ENCODE measurements around the gene WWOX.

The WWOX gene

DNA sequence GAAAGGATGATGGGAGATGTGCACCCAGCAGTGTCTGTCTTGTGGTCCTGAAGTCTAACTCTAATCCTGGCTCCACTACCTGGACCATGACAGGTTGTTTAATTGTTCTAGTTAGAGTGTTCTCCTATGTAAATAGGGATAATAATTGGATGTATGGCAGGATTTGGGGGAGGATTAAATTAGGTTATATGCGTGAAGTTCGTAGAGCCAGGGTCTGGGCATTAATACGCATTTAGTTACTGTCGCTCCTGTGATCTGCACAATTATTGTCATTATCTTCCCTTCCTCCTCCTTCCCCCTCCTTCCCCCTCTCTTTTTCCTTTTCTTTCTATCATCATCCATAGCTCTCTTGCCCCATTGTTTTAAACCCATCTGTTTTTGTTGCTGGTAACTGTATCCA lies 210.3 kb downstream of the WWOX start:
- DNase-seq = no peak

DNA sequence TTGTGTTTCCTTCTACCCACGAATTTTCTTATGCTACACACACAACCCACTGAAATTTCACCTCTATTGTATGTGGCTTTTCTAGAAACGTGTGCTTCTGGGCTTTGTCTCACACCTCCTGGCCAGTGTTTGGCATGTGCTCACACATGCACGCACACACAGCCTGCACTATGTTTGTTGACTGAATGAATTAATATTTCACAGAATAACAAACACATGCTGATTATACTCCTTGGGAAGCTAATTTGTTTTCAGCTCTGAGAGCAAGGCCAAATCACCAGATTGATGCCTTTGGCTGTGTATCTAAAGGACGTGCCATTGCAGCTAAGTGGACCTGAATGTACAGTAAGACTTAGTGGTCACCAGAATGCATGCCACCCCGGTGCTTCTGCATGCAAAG lies 210.7 kb downstream of the WWOX start:
- DNase-seq = no peak

DNA sequence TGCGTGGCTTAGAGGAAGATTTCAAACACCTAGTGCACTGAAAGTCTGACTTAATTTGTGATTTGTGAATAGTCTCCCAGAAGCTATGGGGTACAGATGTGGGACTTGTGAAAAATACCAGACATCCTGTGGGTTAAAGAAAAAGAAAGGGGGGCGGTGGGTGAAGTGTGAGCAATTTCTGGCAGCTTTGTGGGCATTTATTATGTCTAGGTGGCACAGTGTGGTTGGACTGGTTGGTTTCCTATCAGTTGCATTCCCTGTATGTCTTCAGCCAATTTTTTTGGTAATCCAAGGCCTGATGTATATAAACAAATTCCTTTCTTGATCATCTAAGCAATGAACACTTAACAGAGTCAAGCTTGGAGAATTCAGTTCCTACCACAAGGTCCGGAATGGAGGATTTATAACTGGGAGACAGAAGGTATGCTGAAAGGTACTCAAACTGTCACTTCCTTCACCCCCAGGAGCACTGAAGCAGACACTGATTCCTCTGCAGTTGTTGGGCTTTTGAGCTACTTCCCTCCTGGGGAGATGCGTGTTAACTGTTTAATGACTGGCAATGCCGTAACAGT lies 211.6 kb downstream of the WWOX start:
- DNase-seq = no peak

DNA sequence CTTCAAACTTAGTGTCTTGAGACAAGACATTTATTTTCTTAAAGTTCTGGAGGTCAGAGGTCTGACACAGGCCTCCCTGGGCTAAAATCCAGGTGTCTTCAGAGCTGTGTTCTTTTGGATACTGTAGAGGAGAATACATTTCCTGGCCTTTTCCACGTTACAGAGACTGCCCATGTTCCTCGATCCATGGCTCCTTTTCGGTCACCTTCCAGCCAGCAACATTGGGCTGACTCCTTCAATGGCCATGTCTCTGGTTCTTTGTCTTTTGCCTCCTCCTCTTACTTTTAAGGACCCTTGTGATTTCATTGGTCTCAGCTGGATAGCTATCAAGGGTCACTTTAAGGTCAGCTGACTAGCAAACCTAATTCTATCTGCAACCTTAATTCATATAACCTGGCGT lies 212.4 kb downstream of the WWOX start:
- DNase-seq = no peak

DNA sequence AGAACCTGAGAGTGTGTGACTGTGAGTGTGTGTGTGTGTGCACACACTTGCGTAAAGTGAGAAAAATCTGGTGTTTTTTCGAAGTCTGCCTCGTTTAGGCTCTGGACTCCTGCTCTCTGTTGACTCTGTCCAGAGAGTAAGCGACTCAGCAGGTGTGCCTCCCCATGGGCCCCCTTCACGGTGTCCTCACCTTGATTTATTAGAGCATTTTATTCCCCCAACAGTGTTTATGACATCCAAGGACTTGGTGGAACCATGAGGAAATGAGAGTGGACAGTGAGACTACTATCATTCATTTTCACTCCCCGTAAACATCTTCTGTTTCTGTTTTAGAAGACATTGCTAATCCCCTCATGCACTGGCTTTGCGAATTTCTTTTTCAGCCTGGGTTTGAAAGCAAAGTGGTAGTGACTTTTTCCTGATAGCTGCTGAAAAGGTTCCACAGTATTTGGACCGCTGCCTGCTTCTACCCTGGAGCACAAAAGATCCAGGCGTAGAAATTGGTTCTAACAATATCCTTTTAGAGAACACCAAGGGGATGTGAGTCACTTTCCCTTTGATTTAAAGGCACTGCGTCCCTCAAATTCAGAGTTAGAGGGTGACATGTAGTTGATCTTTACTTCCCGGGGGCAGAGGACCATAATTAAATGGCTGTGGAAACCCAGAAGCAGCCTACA lies 218.2 kb downstream of the WWOX start:
- DNase-seq = no peak

DNA sequence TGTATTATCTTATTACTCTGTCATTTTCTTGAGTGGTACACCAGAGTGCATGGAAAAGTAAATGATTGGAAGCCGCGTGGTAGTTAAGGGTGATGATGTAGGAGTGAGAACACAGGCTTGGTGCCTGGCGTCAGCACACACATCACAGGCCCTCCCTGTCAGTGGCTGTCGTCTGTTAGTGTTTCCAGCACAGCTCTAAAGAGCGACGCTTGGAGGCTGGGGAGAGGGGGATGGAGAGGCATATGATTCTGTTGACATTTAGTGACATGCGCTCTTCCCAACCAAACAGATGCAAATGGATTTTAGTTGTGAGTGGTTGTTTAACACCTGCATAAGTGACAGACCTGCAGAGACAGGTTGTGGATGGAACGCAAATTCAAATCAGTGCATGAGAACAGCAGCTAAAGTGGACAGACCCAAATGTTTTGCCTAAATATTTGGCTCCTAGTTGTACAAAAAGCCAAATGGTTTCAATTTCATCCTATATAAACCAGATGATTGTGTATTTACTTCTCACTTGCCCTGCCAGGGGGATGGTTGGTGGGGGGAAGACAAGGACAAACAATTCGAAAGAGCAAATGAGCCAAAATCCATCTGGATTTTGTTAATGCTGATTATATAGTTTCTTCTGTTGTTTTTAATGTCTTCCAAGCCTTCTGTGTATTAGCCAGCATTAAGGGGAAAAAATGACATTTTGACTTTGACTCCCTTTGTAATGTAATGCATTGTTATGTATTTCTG lies 222.3 kb downstream of the WWOX start:
- DNase-seq = no peak

DNA sequence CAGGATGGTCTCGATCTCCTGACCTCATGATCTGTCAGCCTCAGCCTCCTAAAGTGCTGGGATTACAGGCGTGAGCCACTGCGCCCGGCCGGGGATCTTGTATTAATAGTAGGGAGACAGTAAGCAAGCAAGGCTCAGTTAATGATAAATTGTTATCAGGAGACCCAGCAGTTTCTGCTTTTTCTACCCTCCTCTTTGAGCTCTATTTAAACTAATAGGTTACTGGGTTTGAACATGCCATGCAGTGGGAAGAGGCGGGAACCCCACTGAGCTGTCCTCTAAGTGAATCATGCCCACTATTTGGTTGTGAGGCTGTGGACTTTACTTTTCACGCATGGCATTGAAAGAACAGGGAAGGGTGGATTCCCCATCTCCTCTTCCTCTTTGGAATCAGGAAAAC lies 223.9 kb downstream of the WWOX start:
- DNase-seq = no peak

DNA sequence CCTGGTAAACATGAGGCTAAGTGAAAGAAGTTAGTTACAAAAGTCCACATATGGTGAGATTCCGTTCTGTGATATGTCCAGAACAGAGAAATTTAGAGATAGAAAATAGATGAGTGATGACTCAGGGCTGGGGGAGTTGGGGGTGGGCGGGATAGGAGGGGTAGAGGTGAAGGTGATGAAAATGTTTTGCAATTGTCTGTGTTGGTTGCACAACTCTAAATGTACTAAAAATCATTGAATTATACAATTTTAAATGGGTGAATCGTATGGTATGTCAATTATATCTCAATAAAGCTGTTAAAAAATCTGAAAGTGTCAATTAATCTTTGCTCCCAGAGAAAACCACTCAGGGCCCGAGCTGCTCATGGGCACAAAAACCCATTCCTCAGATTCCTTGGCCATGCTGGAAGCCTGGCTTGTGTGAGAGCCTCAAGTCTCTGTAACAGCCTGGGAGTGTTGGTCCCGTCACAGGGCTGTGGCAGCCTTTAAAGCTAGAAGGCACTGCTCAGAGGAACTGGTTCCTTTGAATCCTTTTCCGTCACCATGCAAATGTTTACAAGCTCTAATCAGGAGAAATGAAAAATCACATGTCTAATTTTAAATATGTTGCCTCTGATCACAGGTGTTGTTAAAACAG lies 225.3 kb downstream of the WWOX start:
- DNase-seq = no peak

DNA sequence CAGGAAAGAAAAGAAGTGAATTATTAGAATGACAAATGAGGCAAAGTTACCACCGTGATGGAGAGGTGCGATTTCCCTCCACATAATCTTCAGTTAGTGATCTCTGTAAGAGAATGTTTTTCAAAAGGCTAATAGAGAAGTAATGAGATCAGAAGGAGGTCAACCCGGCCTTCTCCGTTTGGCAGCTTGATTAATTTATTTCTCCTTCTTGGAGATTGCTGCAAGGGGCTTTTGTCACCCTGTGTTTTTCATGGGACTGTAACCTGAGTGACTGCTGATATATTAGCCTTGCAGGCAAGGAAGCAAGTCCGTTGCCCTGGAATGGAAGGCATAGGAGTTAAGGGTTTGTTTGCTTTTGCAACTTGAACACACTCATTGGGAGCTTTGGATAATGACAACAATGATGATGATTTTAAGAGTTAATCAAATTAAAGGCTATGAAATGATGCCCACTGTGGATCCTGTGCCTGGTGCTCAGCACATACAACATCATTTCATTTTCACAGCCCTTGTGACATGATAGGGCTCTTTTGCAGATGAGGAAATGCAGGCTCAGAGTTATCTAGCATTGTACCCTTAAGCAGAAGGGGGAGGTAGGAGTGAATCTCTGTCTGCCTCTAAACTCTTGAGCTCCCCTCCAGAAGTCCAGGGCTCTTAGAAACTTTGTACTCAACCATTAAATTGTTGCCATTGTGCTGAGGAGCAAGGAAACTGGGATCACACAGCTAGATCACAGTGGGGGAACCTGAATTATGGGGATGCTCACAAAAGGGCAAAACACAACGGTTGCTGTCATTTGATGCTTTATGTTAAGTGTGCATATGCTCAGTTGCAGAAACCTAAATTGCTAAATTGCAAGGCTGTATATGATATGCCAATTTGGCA lies 226.3 kb downstream of the WWOX start:
- DNase-seq = no peak

DNA sequence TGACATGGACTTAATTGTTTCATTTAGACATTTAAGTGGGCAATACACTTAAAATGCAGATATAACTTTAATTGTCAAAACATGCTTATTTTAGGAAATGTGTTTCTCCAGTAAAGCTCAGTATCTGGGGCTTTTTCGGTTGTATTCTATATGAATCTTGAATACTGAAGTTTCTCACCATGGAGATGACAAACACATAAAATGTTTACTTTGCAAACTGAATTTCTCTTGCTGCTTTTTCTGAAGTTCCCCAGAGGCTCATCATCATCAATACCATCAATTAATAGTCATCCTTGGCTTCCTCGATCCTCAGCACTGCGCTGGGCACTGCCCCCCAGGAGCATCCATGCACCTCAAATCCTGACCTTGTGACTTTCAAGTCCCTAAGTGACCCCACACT lies 227.3 kb downstream of the WWOX start:
- DNase-seq = no peak

DNA sequence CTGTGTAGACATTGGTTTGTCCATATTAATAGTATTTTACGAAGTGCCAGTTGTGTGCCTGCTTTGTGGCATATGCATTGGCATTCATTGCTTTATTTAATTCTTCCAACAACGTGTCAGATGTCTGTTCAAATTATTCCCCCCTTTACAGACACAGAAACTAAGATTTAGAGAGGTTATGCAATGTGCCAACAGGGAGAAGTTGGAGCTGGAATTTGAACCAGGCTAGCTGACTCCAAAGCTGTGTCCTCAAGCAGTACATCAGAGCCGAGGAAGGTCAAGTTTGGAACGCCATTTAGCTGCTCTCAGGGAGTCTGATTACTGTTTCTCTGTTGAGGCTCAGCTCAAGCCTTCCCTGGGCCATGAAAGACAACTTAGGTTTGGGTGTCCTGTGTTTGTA lies 232.3 kb downstream of the WWOX start:
- DNase-seq = no peak

DNA sequence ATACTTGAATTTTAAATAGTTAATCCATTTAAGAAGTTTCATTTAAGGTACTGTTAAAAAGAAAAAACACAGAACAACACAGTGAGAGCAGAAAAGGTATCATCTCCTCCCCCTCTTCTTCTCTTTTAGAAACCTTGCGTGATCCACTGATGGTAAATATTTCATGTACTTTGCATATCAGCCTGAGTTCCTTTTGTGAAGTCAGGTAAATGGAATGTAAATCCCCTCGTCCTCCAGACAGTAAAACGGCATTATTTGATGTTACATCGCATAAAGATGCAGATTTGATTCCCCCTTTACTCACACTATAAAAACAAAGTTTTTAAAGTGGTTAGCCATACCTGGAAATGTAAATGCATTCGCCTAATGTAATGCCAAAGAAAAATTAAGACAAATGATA lies 234.4 kb downstream of the WWOX start:
- no peak for DNase-seq

DNA sequence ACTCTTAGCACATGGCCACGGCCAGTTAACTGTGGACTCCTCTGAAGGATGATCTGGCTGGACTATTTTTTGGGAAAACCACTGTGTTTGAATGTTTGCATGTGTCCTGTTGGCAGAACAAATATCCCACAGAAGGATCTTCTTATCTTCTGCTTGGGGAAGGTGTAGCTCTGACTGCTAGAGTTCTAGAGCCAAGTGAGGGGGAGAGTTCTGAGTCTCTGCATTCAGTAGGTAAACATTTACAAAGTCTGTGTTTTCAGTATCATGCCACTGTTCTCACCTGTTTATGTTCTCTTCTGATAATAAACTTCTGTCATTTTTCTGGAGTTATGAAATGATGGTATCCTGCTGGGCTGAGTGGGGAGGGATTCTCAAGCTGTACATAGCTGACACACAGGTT lies 241.1 kb downstream of the WWOX start:
- no peak for DNase-seq

DNA sequence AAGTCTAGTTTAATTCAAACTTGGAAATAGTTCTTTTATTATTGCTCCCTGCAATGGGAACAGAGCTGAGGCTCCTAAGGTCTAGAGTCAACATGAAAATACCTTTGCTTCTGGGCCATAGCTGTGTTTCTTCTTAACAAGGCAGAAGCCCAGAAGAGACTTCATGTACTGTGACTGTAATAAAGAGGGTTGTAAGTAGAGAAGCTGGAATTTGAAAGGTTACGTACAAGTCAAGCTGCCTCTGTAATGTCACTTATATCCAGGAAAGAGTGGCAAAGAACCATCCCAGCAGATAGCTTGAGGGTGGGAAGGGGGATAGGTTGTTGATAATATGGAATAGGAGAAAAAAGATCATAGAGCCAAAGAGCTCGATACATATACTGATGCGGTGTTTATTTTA lies 248.6 kb downstream of the WWOX start:
- DNase-seq = no peak

DNA sequence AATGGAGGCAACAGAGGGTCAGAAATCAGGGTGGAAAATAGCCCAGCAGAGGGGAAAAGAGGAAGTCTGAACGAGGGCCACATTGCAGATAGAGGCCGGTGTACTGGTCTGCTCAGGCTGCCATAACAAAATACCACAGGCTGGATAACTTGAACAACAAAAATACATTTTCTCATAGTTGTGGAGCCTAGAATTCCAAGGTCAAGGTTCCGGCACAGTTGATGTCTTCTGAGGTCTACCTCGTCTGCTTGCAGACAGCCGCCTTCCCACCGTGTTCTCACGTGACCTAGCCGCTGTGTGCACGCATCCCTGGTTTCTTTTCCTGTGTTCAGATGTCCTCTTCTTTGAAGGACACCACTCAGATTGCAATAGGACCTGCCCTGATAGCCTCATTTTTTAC lies 249.4 kb downstream of the WWOX start:
- DNase-seq = no peak

DNA sequence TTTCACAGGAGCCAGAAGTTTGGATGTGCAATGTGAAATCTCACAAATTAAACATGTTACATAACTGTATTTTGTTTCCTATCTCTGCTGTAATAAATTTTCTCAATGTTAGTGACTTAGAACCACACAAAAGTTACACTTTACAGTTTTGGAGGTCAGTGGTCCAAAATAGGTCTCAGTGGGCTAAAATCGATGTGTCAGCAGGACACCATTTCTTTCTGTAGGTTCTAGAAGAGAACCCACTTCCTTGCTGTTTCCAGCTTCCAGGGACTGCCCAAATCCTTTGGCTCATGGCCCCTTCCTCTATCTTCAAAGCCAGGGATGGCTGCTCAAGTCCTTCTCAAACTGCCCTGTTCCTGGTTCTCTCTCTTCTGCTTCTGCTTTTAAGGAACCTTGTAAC lies 252.7 kb downstream of the WWOX start:
- no peak for DNase-seq

DNA sequence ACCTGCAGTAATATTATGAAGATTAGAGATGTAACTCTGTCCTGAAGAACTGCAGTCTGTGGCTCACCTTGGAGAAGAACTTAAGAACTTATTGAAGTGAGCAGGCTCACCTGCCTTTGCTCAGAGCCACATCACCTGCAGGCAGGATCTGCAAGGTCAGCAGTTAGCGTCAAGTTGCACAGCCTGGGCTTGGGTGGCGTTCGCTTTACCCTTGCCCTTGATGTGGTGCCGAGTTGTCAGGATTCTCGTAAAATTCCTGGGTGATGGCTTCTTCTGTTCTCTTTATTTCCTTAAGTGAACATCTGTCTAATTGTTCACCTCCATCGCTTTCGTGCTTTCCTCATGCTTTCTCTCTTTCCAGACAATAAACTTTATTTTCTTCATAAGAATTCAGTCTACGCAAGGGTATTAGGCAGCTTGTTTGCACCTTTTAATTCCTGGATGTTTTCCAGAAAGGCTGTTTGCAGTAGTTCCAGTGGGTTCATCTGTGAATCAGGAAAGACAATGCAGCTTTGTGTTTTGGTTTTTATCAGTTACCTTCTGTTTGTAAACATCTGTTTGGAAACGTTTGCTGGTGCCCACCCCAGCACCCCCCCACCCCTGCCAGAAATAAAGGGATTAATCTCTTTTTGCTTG lies 254.3 kb downstream of the WWOX start:
- DNase-seq = no peak

DNA sequence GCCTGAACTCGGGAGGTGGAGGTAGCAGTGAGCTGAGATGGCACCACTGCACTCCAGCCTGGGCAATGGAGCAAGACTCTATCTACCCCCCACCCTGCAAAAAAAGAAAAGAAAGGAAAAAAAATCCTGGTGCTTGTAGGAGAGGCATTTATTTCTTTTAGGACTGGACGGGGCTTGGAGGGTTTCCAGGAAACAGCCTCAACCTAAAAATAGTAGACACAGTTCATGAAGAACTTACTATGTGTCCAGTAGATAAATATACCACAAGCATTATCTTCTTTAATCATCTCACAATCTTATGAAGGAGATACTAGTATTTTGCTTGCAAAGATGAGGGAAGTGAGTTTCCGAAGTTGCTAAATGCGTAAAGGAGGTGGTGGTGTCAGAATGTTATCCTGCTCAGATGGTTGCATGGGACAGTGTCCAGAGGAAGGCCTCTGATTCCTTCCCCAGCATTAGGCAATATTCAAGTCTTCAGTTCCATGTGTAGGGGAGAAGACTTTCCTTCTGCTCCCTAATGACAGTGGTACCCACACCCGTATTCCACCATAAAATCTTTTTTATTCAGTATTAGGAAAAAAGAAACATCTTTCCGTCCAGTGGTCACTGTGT lies 263.2 kb downstream of the WWOX start:
- DNase-seq = no peak

DNA sequence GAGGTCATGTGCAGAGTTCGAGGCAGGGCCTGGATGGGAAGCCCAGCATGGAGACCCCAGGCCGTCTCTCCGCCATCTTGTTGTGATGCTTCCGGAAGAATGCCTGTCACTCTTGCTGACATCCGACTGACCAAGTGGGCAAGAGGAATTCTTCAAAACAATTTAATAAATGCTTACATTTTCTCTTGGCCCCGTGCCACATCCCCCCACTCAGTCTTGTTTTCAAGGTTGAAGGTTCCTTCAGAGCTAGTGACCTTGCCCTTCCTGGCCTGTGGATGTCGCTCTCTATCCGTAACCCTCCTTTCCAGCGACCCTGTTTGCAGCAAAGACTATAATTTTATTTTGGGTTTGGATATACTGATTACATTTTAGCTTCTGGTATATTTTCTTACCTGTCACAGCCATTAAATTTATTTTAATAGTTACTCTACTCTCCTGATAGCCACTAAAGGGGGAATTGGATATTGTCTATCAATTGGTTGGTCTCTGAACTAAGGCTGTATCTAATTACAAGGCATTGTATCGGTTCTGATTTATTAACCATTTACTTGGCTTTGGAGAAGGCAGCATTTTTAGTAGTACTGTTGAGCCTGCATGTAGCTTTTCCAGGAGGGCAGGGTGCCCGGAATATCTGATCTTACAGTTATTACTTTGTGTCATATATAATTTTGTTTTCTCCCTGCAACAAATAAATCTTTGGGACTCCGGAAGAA lies 264.5 kb downstream of the WWOX start:
- no peak for DNase-seq

DNA sequence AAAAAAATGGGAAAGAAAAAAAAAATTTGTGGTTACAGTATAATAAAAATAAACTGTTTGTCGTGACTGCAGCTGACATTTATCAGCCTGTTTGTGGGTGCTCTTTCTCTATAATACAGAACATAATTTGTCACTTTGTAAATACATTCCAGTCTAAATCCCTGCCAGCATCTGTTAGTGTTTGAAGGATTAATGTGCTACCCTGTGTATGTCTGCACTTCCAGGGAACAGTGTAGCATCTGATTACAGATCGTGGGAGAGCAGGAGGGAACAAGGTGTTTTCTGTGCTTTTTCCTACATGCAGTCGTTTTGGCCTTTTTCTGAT lies 265.1 kb downstream of the WWOX start:
- no peak for DNase-seq

DNA sequence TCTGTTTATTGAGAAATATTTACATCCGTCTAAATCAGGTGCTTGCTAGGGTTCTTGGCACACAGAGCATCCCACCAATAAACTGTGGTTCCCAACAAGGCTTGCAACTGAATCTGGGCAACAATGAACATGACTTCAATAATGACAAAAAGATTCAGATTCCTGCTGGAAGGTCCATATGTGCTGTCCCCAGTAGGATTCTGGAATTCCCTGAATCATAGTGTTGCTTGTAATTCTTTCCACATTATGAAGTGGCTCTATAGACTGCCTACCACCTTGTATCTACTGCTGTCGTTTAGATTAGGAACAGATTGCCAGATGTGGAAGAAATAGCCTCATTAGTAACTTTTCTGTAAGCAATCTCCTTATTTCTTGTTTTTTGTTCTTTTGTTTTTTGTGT lies 265.9 kb downstream of the WWOX start:
- DNase-seq = no peak
